Cardiac fibroblast (primary cell): Measurements from ENCODE around the gene SYK.

Experiments used
- DNase-seq, 2 donors: peaks; one replicate each; pipeline versions ENCODE4 v3.0.0 to v3.0.0-alpha.2; 2010; ENCODE audit warnings: low read depth in 2 of 2
- H3K4me3 ChIP-seq, 2 donors: replicated peaks in 1 of 2; 1 replicate in 1 of 2; 2 replicates in 1 of 2; pipeline ENCODE4 v1.5.1; 2011; ENCODE audit warnings: low read depth in 2 of 2, low read length in 2 of 2, mild to moderate bottlenecking in 2 of 2, moderate library complexity in 1 of 2
- TF ChIP-seq, protein P1 (sequence below): IDR thresholded peaks from one replicate; pipeline ENCODE4 v1.5.1; 2011; ENCODE audit warnings: low read depth, mild to moderate bottlenecking, low read length, inconsistent platforms

SYK gene

DNA sequence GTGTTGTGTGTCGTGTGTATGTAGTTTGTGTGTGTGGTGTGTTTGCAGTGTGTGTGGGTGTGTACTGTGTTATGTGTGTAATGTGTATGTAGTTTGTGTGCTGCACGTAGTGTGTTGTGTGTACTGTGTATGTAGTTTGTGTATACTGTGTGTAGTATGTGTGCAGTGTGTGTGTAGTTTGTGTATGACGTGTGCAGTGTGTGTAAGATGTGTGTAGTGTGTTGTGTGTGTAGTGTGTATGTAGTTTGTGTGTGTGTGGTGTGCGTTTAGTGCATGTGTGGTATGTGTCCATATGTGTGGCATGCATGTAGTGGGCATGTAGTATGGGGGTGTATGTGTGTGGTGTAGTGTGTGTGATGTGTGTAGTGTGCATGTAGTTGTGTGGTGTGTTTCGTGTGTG, 39.6 kb downstream of the SYK start:
- DNase-seq: no peak
- H3K4me3 ChIP-seq: no peak overlapping the region
- TF ChIP-seq, protein P1, sequence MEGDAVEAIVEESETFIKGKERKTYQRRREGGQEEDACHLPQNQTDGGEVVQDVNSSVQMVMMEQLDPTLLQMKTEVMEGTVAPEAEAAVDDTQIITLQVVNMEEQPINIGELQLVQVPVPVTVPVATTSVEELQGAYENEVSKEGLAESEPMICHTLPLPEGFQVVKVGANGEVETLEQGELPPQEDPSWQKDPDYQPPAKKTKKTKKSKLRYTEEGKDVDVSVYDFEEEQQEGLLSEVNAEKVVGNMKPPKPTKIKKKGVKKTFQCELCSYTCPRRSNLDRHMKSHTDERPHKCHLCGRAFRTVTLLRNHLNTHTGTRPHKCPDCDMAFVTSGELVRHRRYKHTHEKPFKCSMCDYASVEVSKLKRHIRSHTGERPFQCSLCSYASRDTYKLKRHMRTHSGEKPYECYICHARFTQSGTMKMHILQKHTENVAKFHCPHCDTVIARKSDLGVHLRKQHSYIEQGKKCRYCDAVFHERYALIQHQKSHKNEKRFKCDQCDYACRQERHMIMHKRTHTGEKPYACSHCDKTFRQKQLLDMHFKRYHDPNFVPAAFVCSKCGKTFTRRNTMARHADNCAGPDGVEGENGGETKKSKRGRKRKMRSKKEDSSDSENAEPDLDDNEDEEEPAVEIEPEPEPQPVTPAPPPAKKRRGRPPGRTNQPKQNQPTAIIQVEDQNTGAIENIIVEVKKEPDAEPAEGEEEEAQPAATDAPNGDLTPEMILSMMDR: no peak

DNA sequence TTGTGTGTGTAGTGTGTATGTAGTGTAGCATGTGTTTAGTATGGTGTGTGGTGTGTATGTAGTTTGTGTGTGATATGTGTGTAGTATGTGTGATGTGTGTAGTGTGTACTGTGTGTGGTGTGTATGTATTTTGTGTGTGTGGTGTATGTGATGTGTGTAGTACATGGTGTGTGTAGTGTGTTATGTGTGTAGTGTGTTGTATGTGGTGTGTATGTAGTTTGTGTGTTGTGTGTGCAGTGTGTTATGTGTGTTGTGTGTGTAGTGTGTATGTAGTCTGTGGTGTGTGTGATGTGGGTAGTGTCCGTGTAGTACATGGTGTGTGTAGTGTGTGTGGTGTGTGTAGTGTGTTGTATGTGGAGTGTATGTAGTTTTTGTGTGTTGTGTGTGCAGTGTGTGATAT, 40.0 kb downstream of the SYK start:
- TF ChIP-seq, protein P1: no peak
- no peak for DNase-seq
- H3K4me3 ChIP-seq: no peak overlapping the region

DNA sequence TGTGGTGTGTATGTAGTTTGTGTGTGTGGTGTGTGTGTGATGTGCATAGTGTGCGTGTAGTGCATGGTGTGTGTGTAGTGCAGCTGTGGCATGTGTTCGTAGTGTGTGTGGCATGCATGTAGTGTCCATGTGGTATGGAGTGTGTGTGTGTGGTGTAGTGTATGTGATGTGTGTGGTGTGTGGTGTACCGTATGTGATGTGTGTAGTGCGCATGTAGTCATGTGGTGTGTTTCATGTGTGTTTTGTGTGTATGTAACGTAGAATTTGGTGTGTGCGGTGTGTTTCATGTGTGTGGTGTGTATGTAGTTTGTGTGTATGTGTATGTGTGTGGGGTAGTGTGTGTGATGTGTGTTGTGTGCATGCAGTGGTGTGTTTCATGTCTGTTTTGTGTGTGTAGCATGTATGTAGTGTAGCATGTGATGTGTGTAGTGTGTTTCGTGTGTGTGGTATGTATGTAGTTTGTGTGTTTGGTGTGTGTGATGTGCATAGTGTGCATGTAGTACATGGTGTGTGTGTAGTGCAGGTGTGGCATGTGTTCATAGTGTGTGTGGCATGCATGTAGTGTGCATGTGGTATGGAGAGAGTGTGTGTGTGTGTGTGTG, 40.7 kb downstream of the SYK start:
- TF ChIP-seq, protein P1: no peak
- DNase-seq: no peak
- no peak overlapping the region for H3K4me3 ChIP-seq

DNA sequence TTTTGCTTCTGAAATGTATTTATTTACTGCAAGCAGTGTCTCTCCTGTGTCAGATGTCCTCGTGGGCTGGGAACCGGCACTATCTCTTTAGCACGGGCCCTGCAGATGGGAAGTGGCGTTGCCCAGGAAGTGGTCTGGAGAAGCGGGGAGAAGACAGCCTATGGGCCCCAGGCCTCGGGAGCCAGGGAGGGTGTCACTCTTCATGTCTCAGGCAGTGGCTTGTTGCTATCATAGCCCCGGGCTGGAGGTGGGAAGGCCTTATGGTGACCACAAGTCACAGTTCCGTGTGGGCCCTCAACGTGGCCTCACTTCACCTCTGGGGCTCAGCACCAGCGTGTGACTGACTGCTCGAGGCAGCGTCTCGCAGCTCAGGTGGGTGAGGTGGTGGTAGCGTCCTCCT, 41.4 kb downstream of the SYK start:
- TF ChIP-seq, protein P1: no peak
- no peak for DNase-seq

DNA sequence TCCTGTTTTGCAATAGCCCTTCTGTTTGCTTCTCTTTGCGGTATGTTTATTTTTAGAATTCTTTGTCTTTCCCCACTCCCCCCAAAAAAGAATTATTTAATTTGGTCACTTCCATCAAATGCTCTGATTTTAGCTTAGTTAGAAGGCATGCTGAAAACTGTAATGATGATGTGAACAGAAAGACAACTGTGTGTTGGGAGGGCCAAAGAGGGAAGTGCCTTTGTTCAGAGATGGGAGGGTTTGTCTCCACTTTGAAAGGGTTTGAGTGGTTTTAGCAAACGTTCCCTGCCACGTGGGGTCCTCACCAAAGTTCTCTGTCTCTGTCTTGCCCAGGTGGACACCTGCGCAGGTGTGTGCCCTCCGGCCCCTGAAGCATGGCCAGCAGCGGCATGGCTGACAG, 41.9 kb downstream of the SYK start:
- DNase-seq: no peak
- no peak overlapping the region for H3K4me3 ChIP-seq
- TF ChIP-seq, protein P1: no peak

More for the DNA sequence above, 41.4 kb downstream of the SYK start:
- no peak overlapping the region for H3K4me3 ChIP-seq

DNA sequence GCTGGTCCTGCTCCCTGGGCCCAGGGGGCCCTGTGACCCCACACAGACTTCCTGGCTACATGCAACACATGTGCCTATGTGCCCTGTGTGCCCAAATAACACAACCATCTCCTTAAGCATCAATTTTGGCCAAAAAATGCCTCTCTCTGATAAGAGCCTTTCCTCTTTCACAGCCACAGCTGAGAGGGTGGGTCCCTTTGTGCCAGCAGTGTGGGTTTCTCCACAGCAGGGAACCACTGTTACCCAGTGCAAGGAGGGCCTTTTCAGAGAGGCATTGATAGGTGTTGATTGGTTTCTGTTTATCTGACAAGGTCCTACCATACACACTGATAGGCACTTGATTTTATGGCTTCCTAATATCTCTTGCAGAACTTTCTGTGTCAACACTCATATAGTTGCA, 42.7 kb downstream of the SYK start:
- TF ChIP-seq, protein P1: no peak
- no peak overlapping the region for H3K4me3 ChIP-seq
- no peak for DNase-seq
